ENCODE results near the gene GULP1. TPM values are rescaled to one million over a fixed set of nuclear protein-coding genes. Genes with fewer than 3 reads are reported as not detected.

GULP1 gene
- total RNA-seq, 1 donor from 2014 or later, result 22.8 TPM

GRCh38 chr2:188623995-188624643, 332.4 kb downstream of the GULP1 start:
- Mint-ChIP-seq H3K27me3 (ENCODE audit: unreplicated experiment) (peaks cover under 1% of the 10 kb centered on the region), H3K4me3 (ENCODE audit: unreplicated experiment) (no peak overlapping the region), H3K9me3 (ENCODE audit: unreplicated experiment) (no peaks in the 10 kb centered on the region), H3K4me1 (ENCODE audit: unreplicated experiment) (no peaks in the 10 kb centered on the region), H3K36me3 (ENCODE audit: low read depth, unreplicated experiment) (no peaks in the 10 kb centered on the region), H3K27ac (ENCODE audit: unreplicated experiment) (no peak overlapping the region)
- no peak for TF ChIP-seq CTCF (IDR thresholded peaks at IDR 0.05; ENCODE audit: unreplicated experiment)
- DNase-seq (ENCODE audit: low spot score), result no peak

DNA sequence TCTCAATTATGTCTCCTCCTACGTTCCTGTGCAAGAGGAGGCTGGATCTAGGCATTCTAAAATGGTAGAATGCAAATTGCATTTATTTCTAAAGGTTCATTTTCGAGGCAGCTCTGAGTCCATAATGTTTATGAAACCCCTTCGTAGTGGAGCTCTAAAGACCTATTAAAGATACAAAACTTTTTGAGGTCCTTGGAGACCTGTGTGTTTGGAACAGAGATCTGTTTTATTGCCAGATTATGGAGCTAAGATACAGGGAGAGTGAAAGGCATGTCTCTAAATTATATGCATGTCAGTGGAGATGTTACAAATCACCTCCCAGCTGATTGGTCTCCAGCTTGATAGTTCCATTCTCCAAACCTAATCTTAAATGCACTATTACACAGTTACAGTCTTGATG, 335.8 kb downstream of the GULP1 start:
- Mint-ChIP-seq H3K9me3 (ENCODE audit: unreplicated experiment) (no peaks in the 10 kb centered on the region), H3K4me3 (ENCODE audit: unreplicated experiment) (no peak overlapping the region), H3K36me3 (ENCODE audit: low read depth, unreplicated experiment) (no peaks in the 10 kb centered on the region), H3K27ac (ENCODE audit: unreplicated experiment) (no peak overlapping the region), H3K27me3 (ENCODE audit: unreplicated experiment) (no peaks in the 10 kb centered on the region), H3K4me1 (ENCODE audit: unreplicated experiment) (no peaks in the 10 kb centered on the region)
- DNase-seq (ENCODE audit: low spot score), result no peak
- TF ChIP-seq CTCF (IDR thresholded peaks at IDR 0.05; ENCODE audit: unreplicated experiment), result no peak

DNA sequence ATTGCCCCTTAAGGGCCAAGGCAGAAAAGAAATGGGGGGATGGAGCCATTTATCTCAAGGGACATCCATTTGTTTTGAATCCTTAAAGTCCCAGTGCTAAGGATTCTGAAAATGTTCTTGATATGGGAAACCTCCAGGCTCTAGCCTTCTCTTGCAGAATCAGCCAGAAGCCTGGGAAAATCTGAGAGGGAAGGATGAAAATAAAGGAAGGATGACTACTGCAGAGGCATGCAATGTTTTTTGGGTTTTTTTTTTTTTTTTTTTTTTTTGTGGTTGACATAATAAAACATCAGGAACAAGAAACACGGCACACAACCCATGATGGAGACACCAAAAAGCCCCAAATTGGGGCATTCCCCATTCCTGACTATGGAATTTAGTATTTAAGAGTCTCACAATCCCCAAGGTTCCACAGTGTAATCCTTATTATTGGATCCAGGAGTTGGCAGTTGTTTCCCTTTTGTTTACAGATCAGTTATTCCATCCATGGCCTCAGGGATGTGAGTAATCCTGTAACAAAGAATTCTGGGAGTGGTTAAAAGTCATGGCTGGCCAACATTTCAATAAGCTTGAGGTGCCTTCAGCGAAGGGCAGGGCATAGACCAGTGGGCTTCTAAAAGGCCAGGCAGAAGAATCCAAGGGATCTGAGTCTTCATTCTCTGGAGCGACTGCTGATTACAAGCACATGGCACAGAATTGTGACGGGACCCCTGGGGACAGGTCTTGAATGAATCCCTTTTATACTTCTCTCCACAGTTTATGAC, 337.5 kb downstream of the GULP1 start:
- TF ChIP-seq CTCF (IDR thresholded peaks at IDR 0.05; ENCODE audit: unreplicated experiment), result no peak
- H3K27me3 Mint-ChIP-seq (ENCODE audit: unreplicated experiment), result no peaks in the 10 kb centered on the region
- no peaks in the 10 kb centered on the region for H3K4me1 Mint-ChIP-seq (ENCODE audit: unreplicated experiment)
- H3K4me3 Mint-ChIP-seq (ENCODE audit: unreplicated experiment), result no peak overlapping the region
- no peak for DNase-seq (ENCODE audit: low spot score)
- H3K9me3 Mint-ChIP-seq (ENCODE audit: unreplicated experiment), result no peaks in the 10 kb centered on the region
- no peaks in the 10 kb centered on the region for H3K36me3 Mint-ChIP-seq (ENCODE audit: low read depth, unreplicated experiment)
- no peak overlapping the region for H3K27ac Mint-ChIP-seq (ENCODE audit: unreplicated experiment)

DNA sequence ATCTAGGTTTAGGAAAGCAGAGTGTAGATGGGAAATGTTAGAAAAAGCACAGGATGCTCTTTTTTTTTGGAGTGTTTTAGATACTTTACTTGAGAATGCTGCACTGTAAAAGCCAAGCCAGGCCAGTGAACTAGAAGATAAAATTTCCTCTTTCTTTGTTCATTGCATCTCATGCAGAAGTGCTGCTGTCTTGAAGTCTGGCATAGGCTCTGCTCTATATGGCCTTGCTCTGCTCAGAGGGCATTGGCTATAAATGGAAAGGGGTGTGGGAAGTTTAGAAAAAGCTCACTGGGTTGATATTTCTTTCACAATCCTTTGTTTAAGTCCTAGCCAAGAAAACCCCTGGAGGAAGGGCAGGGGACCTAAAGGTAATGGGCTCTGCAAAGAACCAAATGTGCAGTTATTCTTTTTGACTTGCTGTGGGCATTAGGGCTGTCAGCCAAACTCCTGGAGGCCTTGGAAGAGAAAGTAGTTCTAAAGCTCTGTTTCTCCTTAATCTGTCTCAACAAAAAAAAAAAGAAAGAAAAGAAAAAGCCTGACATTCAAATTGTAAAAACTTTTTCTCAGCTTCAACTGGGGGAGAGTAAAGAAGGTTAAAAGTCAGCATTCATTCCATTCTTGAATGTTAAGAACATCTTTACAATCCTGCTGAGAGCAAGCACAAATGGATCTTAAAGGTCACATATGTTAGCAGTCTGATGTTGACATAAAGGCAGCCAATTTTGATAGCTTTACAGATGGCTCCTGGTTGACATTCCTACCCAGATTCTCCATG, 338.3 kb downstream of the GULP1 start:
- no peaks in the 10 kb centered on the region for H3K4me1 Mint-ChIP-seq (ENCODE audit: unreplicated experiment)
- DNase-seq (ENCODE audit: low spot score), result no peak
- no peaks in the 10 kb centered on the region for H3K27me3 Mint-ChIP-seq (ENCODE audit: unreplicated experiment)
- H3K36me3 Mint-ChIP-seq (ENCODE audit: low read depth, unreplicated experiment), result no peaks in the 10 kb centered on the region
- TF ChIP-seq CTCF (IDR thresholded peaks at IDR 0.05; ENCODE audit: unreplicated experiment), result no peak
- H3K27ac Mint-ChIP-seq (ENCODE audit: unreplicated experiment), result no peak overlapping the region
- no peak overlapping the region for H3K4me3 Mint-ChIP-seq (ENCODE audit: unreplicated experiment)
- H3K9me3 Mint-ChIP-seq (ENCODE audit: unreplicated experiment), result no peaks in the 10 kb centered on the region
